GM19239 (cell line): ENCODE results near the gene SUN2.

Source experiments
- DNase-seq: peaks from one replicate; pipeline ENCODE4 v3.0.0; 2011; ENCODE audit warnings: low spot score; ENCODE audit not compliant: insufficient read length
- FAIRE-seq: peaks from 2 replicates; lab custom pipeline; 2011; peaks lifted over from hg19 to GRCh38; lab: Jason Lieb, UNC

Gene SUN2

DNA sequence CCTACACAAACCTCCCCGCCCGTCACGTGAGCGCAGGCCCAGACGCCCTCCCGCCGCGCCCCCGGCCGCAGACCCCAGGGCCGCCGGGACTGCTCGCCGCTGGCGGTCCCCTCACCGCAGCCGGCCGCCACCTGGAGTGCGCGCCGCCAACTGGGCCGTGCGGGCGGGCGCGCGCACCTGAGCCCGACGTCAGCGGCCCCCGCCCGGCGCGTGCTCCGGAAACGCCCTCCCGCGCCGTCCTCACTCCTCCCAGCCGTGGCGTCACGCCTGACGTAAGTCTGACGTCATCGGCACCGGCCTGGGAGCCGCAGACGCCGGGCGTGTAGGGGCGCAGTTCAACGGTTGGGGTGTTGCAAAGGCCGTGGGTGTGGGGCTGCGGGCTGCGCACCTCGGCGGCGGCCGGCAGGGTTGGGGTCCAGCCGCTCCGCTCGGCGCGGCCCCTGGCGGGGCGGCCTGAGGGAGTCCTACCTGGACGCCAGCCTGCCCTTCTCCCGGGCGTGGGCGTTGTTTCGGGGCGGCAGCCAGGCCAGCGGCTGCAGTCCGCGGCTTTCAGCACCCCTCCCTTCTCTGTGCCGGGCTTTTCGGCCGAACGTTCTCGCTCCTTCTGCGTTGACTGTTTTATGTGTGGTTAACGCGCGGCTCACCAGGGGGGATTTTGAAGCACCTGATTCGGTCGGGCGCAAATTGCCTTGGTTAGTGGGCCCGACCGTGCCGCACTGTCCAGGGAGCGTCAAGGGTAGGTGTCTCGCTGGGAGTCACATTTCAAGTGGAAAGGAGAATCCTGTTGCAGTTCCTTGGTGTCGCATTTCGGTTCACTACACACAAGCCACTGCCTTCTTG is 54.8 kb downstream of the SUN2 start, which contains the start of gene JOSD1:
Gene JOSD1, minus strand, starts transcription at position 155 of the 840 bp plus-strand sequence. CDS start 956 bp downstream, outside the sequence.
- peak; percentile 87 for FAIRE-seq
- DNase-seq: peak; percentile 83

DNA sequence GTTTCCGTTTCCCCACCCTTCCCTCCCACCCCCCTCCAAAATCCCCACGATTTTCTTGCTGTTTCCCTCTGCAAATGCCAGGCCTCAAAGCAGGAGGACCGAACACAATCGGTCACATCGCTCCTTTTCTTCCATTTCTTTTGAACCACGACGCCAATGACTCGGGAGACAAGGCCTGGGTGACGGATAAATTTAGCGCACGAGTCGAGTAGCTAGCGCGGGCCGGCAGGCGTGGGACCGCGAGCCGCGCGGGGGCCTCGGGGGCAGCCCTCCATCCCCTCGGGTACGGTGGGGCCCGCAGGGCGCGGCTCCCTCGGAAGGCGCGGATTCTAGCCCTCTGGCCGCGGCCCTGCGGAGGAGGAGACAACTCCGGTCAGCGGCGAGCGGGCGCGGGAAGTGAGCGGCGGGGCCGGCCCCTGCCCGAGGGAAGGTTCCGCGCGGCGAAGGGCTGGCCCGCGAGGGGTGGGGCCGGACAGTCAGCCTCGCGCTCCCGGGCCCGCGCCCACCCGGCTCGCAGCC is 55.5 kb downstream of the SUN2 start:
- FAIRE-seq (no peak), DNase-seq (no peak)

DNA sequence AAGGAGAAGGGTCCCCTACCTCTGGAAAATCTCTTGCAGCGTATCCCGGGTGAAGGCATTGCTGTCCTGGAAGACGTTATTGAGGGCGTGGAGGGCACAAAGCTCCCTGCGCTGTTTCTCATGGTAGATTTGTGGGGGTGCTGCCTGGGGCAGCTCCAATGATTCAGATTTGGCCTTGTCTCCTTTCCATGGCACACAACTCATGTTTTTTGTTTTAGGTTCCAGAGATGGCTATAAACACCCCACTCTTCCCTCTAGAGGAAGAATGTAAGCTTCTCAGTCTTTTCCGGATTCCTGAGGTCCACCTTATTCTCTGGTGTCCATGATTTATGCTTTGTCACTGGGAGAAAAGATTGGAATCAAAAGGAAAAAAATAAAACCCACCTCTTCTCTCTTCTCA is 56.0 kb downstream of the SUN2 start:
- no peak for FAIRE-seq
- DNase-seq: no peak

DNA sequence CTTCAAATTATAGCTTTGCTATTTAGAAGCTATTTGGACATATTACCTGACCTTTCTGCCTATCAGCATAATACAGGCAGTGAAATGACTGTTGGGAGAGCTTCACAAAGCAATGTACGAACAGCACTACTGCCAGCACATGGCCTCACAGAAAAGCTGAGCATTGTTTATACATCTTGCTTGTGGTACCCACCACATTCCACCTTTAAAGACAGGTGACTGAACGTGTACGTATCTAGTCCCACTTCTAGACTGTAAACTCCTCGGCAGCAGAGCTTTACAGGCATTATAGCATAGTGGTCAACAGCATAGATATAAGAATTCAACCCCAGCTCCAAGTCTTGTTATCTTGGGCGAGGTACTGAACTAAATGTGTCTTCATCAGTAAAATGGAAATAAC is 56.7 kb downstream of the SUN2 start:
- no peak for DNase-seq
- FAIRE-seq: no peak

DNA sequence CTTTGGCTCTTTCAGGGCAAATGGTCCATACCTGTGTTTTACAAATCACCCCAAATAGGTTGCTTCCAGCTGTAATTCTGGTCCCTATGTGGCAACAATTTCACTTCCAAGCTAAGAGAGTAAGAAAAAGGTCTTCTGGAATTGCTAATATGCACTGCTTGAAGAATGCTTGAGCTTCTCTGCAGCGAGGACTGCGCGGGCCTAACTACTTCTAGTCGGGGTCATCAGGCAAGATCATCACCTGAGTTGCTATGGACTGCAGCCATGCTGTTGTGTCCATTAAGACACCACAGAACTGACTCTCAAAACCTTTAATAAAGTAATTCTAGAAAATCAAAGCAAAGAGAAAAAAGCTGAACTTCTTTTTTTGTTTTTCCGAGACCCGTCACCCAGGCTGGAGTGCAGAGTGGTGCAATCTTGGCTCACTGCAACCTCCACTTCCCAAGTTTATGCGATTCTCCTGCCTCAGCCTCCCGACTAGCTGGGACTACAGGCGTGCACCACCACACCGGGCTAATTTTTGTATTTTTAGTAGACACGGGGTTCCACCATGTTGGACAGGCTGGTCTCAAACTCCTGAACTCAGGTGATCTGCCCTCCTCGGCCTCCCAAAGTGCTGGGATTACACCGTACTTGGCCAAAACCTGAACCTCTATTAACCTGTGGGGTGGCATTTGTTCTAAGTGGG is 57.2 kb downstream of the SUN2 start:
- FAIRE-seq (no peak), DNase-seq (no peak)

DNA sequence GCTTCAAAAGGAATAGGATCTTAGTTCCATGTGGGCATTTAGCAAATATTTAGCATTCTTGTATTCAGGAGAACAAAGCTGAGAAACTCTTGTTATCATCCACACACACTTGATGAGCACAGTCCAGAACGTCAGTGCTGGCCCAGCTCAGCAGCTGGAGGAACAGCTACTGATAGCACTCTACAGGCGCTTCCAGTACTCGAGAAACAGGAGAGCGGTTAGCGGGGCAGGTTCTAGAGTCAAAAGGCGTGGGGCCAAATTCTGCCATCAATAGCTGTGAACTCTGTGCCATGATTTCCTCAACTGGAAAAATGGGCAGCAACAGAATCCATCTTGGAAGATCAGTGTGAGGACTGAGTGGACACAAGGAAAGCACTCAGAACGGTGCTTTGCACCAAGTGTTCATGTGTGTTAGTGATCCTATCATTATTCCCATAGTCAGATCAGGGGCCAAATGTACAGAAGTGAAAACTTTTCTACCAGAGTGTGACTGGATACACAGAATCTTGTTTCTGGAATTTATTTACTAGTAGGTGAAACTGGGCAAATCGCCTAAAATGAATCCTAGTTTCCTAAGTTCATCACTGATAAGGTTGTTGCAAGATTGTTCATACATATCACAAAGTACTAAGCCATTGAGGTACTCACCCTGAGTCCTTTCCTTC is 58.2 kb downstream of the SUN2 start:
- FAIRE-seq: no peak
- no peak for DNase-seq

DNA sequence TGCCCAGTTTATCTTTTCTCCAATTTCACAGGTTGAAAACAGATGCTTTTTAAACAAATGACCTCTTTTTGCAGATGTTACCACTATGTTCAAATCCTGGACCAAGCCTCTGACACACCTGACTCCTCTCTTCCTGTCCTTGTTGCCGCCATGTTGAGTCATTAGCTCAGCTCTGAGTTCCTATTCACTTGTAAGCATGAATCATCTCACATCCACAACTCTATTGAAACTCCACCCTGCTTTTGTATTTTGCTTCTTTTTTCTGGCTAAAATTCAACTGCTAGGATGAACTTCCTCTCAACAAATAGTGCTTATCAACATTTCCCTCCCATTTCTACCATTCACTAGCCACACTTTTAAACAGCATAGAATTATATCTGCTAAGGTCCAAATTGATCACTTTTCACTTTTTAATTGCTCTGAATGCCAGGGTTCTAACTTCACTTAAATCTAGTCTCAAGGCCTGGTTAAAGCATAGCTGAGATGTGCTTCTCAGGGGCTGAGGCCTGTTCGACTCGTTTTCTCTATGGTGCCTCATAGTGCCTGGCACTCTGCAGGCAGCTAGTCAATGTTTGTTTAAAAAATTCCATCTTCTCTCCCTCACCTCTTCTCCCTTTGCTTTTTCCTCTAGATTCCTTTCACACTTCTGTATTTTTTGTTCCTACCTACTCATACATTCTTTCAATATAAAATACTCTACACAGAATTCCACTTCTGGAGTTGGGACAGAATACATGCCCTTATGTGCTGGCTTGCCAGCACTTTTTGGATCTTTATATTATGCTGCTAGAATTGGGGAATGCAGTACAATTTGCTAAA is 59.0 kb downstream of the SUN2 start:
- DNase-seq (no peak), FAIRE-seq (peak; percentile 4)

DNA sequence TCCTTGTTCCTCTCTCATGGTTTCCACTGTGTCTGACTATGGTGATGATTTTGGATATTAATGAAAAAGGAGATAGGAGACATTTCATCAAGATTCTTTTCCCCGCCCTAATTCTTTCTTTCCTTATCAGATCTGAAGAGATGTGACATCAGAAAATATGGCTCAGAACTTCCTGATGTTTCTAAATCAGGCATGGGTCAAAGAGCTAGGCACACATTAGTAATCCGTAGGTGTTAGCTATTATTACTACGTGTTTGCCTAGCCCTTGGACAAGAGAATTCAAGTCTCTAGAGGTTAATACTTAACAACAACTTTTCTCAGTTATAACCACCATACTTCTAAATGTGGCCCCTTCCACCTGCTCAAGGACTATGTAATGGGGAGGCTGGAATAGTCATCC is 60.9 kb downstream of the SUN2 start:
- no peak for FAIRE-seq
- DNase-seq: no peak

DNA sequence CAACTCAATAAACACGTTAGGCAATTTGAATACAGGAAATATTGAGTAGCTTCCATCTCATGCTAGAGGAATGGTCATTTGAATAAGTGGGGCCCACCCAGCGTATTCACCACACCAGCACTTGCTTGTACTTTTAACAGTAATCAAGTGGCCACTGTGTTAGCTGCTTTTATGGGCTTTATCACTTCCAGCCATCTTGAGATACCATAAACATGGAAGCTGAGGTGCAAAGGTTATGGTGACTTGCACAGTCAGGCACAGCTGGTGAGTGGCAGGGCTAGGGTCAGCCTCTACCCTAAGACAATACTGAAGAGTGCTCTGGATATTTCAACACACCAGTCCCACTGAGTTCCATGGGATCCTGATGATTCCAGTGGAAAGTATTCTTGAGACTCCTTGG is 61.7 kb downstream of the SUN2 start:
- FAIRE-seq (no peak), DNase-seq (no peak)

DNA sequence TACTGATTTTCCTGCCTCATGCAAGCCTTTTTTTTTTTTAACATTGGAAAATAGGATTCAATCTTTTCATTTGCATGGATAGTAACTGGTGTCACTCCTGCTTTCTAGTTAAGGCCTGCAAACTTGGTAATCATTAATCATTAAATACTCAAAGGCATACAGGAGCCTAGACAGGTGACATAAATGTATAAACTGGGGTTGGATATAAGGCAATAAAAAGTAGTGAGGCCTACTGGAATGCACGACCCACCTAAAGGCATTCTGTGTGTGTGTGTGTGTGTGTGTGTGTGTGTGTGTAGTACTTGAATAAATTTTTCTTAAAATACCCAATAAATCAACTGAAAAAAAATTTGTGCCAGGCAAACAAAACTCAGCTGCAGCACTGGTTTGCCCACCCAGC is 66.1 kb downstream of the SUN2 start:
- no peak for FAIRE-seq

DNA sequence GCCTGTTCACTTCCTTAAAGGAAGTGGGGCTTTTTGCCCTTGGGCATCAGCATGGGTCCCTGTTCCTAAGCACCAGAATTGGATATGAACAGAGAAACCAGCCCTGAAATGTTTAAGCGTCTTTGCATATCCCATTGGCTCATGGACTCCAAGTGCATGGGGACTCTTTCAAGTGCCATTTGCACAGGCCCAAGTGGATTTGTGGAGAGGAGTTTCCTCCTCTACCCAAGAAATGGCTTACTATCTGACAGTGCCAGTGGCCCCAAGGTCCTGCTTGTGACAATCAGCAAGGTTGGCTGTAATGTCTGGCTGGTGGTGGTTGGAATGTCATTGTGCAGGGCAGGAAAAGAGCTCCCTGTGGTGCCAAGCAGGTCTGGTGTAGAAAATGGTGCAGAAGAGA is 70.0 kb downstream of the SUN2 start:
- FAIRE-seq (no peak), DNase-seq (no peak)

More for the DNA sequence above, 66.1 kb downstream of the SUN2 start:
- no peak for DNase-seq

DNA sequence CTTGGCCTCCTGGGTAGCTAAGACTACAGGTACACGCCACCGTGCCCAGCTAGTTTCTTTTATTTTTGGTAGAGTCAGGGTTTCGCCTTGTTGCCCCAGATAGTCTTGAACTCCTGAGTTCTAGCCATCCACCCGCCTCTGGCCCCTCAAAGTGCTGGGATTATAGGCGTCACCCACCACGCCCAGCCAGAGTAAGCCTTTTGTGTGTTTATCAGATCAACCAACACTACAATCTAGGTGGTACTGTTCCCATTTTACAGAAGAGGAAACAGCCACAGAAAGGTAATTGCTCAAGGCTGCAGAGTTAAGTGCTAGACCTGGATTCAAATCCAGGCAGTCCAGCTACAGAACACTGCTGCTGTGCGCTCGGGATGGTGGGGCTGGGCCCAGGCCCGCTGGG is 70.9 kb downstream of the SUN2 start:
- FAIRE-seq: no peak
- no peak for DNase-seq
